ENCODE data around the gene ADORA2B. TPM values are rescaled to one million over a fixed set of nuclear protein-coding genes. Genes with fewer than 3 reads are reported as not detected.

Gene ADORA2B
- total and polyA plus RNA-seq, 2 of the 8 experiments (the other 6 are each of a cell fraction or from before 2014, with no cell fraction given), result 2.6 to 8.2 TPM

GRCh38 chr17:15931394-15931793 is 13.5 kb upstream of the ADORA2B start:
- Histone ChIP-seq H2BK120ac (replicated peaks; ENCODE audit: low read depth, low read length) (no peak overlapping the region), H3K79me2 (ENCODE audit: control insufficient read depth in 1 of 2, insufficient read depth in 2 of 2, low read length in 2 of 2) (no peaks in the 10 kb centered on the region), H2AK5ac (ENCODE audit: low read depth, low read length) (no peak overlapping the region), H2BK5ac (ENCODE audit: low read depth, low read length) (no peak overlapping the region), H3K4me3 (ENCODE audit: extremely low read depth in 1 of 4, insufficient read depth in 2 of 4, low read depth in 3 of 4, low read length in 4 of 4) (no peak overlapping the region), H3K18ac (ENCODE audit: extremely low read depth, low read length) (no peak overlapping the region), H2BK12ac (ENCODE audit: low read depth, low read length) (no peak overlapping the region), H3K27me3 (replicated peaks in 1 of 4; ENCODE audit: control insufficient read depth in 3 of 4, extremely low read depth in 1 of 4, insufficient read depth in 3 of 4, low read length in 3 of 4) (no peaks in the 10 kb centered on the region; a peak in 1 of 7 replicates), H3K4me2 (ENCODE audit: insufficient read depth in 1 of 2, low read depth in 2 of 2, low read length in 2 of 2) (no peak overlapping the region), H3K9ac (replicated peaks in 1 of 4; ENCODE audit: extremely low read depth in 1 of 4, low read depth in 3 of 4, low read length in 3 of 4) (no peak overlapping the region), H2AFZ (ENCODE audit: low read length) (no peak overlapping the region), H4K91ac (replicated peaks; ENCODE audit: insufficient read length, low read length) (no peak overlapping the region), H2BK15ac (ENCODE audit: low read length) (no peak overlapping the region), H3K79me1 (ENCODE audit: low read depth, low read length) (no peaks in the 10 kb centered on the region), H3K23me2 (ENCODE audit: low read depth, low read length) (no peaks in the 10 kb centered on the region; the same call in 1 of the 2 replicates), H3K56ac (replicated peaks; ENCODE audit: insufficient read length, low read depth, low read length) (no peak overlapping the region), H2BK20ac (ENCODE audit: low read length) (no peak overlapping the region), H3K9me3 (ENCODE audit: insufficient read depth in 2 of 2, low read depth in 1 of 2, low read length in 1 of 2) (no peaks in the 10 kb centered on the region), H3K23ac (ENCODE audit: insufficient read length) (no peak overlapping the region), H3K36me3 (ENCODE audit: control insufficient read depth in 2 of 4, insufficient read depth in 4 of 4, low read length in 3 of 4) (no peaks in the 10 kb centered on the region), H3K27ac (ENCODE audit: low read depth, low read length) (no peak overlapping the region), H3K14ac (ENCODE audit: insufficient read length) (no peak overlapping the region), H3K4ac (replicated peaks; ENCODE audit: insufficient read length, low read depth, low read length) (no peak overlapping the region), H4K20me1 (replicated peaks in 1 of 2; ENCODE audit: control insufficient read depth in 1 of 2, insufficient read depth in 2 of 2, low read length in 2 of 2) (no peaks in the 10 kb centered on the region), H4K5ac (ENCODE audit: insufficient read length, low read depth, low read length) (no peak overlapping the region), H4K8ac (ENCODE audit: extremely low read depth, insufficient read depth, low read length) (no peak overlapping the region), H3K4me1 (replicated peaks in 1 of 4; ENCODE audit: control insufficient read depth in 3 of 4, insufficient read depth in 4 of 4, low read length in 3 of 4) (no peaks in the 10 kb centered on the region)
- ChIA-PET CTCF (ENCODE audit: partially characterized antibody) (interaction anchor here (1.1 to 2.2 kb wide), 2 partner anchors 13 to 104 kb away, joined by 4 to 9 read pairs; partner anchors contain the start of gene ADORA2B), POLR2A (ENCODE audit: partially characterized antibody) (interaction anchor here (1.0 kb wide), 1 partner anchor 68 kb away, joined by 3 read pairs; the partner anchor contains the start of genes TTC19 and ZSWIM7)
- DNase-seq (ENCODE audit: low read depth in 1 of 2, low spot score in 2 of 2) (no peak), FAIRE-seq (no peak)
- TF ChIP-seq BCL11A (IDR thresholded peaks at IDR 0.05; ENCODE audit: low read depth in 2 of 2, low read length in 2 of 2), result no peak
- no peak for TF ChIP-seq KDM1A (IDR thresholded peaks at IDR 0.05; ENCODE audit: borderline replicate concordance, low read length)
- no peak for TF ChIP-seq FOSL1 (IDR thresholded peaks at IDR 0.05; ENCODE audit: insufficient read depth, low read depth, low read length)
- no peak for TF ChIP-seq YY1 (IDR thresholded peaks at IDR 0.05; ENCODE audit: low read depth, low read length)
- TF ChIP-seq ASH2L (IDR thresholded peaks at IDR 0.05; ENCODE audit: low read length), result no peak
- no peak for TF ChIP-seq POLR2A (IDR thresholded peaks at IDR 0.05; ENCODE audit: control extremely low read depth in 1 of 2, low read depth in 2 of 2, low read length in 2 of 2)
- no peak for TF ChIP-seq POU5F1 (IDR thresholded peaks at IDR 0.05; ENCODE audit: low read depth, low read length)
